ENCODE measurements around the gene RDM1.

The RDM1 gene

GRCh38 chr17:35870906-35871819 is 59.4 kb downstream of the RDM1 start:
- no peak for DNase-seq

GRCh38 chr17:35868737-35869136 is 61.8 kb downstream of the RDM1 start, which contains the start of gene HEATR9:
TSS of gene HEATR9 (minus strand) at chr17:35868891. CDS start at chr17:35868742, 149 bp downstream.
- no peak for DNase-seq
